HG03575 (cell line): ENCODE measurements around the gene NEUROD4.
"Not testable (repeated sequence)": the region's sequence is repeated elsewhere in the genome, so short reads cannot be mapped to it uniquely, and the experiment has no call there.

Experiments used
- ATAC-seq: cut with Tn5 transposase; IDR thresholded peaks from one replicate; pipeline ENCODE4 v1.9.1; 2021; ENCODE audit not compliant: unreplicated experiment, insufficient number of reproducible peaks, low FRiP score; ENCODE audit errors: extremely low read depth

Gene NEUROD4, protein sequence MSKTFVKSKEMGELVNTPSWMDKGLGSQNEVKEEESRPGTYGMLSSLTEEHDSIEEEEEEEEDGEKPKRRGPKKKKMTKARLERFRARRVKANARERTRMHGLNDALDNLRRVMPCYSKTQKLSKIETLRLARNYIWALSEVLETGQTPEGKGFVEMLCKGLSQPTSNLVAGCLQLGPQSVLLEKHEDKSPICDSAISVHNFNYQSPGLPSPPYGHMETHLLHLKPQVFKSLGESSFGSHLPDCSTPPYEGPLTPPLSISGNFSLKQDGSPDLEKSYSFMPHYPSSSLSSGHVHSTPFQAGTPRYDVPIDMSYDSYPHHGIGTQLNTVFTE

GRCh38 chr12:55019784-55020183 is at the start of gene NEUROD4:
Gene NEUROD4 (plus strand): TSS chr12:55019974. CDS start chr12:55026440, 6,466 bp downstream.
- no peak for ATAC-seq

GRCh38 chr12:54970741-54971140 is 49.0 kb upstream of the NEUROD4 start:
- ATAC-seq: no peak

DNA sequence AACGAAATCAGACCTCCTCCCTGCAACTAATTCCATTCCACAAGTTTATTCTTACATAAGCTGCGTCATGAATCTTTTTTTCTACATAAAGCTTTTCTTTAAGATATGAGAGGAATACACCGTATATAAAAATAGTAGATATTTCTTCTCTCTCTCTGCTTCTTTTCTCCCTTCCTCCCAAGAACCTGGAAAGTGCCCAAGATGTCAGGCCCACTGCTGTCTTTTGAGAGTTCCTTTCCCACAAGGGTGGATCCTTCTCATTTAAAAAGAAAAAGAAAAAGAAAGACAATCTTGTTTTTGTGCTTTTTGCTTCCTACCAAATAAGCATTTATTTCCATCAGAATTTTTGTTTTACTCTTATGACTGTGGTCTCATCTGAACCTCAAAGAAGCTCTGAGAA is 46.2 kb upstream of the NEUROD4 start:
- ATAC-seq: no peak

DNA sequence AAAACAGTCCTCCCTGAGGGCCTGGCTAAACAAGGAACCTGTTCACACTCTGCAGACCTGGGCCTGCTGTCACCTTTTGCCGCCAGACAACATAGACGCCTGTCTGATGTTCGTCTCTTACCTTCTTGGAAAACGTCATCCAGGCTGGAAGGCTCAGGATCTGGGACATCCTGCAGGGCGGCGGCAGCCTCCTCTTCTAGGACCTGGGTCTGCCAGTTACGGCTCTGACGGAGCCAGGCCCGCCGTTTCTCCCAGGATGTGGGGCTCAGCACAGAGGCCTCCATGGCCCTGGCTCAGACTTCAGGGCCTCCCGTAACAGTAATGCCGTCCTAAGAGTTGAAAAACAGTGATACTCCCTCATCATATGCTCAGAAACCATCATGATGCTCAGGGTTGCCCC is 45.5 kb upstream of the NEUROD4 start:
- no peak for ATAC-seq

DNA sequence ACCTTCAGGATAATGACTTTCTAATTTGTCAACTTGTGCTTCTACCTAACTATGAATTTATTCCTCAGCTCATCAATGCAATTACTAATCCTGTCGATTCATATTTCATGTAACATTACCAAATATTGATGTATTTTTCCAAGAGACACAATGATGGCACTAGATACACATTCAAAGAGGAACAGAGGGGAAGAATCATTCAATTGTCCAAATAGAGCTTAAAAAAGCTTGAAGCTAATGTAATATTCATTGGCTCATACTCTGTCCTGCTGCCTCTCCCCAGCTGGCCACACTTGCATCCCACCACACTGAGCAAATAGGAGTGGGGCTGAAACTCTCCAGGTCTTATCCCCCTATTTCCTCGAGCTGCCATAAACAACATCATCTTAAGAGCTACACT is 44.5 kb upstream of the NEUROD4 start:
- no peak for ATAC-seq

GRCh38 chr12:54975875-54976274 is 43.9 kb upstream of the NEUROD4 start:
- no peak for ATAC-seq

DNA sequence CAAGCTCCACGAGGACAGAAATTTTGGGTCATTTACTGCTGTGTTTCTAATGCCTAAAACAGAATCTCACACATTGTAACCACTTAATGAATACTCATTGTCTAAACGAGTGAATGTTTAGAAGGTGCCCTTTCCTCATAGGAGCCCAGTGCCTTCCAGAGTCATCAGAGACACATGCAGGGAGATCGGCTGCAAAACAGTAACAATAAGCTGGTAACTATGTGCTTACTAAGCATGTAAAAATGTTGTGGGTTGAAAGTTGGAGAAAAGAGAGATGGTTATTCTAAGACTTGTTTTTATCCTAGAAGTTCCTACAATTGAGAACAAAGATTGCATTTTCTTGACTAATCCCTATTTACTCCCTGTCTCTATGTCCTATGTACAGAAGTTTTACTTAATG is 42.6 kb upstream of the NEUROD4 start:
- no peak for ATAC-seq

DNA sequence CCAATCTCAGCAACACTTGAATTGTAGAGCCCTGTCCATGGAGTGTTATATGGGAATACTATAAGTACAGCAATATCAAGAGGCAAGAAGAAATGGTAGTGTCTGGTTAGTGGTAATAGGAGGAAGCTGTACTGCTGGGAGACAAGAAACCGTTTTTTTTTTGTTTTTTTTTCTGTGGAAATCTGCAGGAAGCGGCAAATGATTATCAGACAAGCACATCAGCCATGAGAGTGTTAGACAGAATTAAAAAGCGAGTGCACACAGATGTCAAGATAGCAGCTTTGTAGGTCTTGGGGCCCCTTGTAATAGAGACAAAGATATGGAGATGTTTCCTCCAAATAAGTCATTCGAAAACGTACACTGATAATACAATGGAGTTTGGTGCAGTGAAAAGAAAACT is 41.9 kb upstream of the NEUROD4 start:
- ATAC-seq: no peak

DNA sequence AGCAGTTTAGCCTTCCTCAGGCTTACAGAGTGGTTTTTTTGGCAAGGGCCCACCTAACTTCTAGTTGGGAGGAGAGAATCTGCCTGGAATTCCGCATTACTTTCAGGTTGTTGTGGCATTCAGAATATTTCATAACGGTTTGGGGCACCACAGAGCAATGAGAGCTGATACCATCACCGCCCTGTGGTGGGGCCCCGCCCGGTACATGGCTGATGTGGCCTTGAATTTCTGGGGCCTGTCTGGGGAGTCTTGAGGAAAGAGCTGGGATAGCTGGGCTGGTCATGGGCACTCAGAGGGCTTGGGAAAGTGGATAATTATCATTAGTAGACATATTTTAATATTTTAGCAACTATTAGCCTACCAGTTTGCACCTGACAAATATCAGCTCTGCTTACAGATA is 39.4 kb upstream of the NEUROD4 start:
- ATAC-seq: no peak

GRCh38 chr12:54981796-54982195 is 38.0 kb upstream of the NEUROD4 start:
- no peak for ATAC-seq

DNA sequence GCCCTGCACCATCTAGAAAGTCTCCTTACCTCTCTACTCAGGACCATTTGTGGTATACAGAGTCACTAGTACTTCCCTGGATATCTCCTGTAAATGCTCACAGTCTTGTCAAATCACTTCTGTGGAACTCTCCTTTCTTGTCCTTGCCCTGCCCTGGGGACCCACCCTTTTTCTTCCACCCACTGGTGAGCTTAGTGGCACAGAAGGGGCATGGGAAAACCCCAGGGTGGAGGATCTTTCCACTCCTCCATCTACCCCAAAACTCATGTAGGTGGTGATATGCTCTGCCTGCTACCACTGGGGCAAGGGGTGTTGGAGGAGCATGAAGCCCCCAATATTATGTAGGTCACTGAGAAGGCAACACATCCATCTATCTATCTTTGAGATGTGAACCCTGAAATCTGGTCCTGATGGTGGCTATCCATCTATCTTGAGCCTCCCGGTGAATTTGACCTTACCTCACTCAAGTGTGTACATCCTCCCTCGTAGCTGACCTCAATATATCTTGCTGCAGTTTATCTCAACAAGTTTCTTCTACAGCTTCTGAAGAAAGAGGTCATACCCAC is 36.2 kb upstream of the NEUROD4 start:
- no peak for ATAC-seq

GRCh38 chr12:54984658-54985376 is 35.0 kb upstream of the NEUROD4 start, which contains the start of gene TESPA1:
Gene TESPA1 (minus strand): TSS chr12:54984762. CDS start chr12:54974562, 10,200 bp downstream.
- peak; percentile 85 for ATAC-seq

DNA sequence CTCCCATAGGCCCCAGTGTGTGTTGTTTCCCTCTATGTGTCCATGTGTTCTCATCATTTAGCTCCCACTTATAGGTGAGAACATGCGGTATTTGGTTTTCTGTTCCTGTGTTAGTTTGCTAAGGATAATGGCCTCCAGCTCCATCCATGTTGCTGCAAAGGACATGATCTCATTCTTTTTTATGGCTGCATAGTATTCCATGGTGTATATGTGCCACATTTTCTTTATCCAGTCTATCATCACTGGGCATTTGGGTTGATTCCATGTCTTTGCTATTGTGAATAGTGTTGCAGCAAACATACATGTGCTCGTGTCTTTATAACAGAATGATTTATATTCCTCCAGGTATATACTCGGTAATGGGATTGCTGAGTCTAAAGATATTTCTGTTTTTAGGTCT is 33.0 kb upstream of the NEUROD4 start:
- ATAC-seq: not testable (repeated sequence)

GRCh38 chr12:54987611-54988231 is 32.1 kb upstream of the NEUROD4 start:
- ATAC-seq: no peak

- no peak for ATAC-seq
Observed at GRCh38 chr12:54988402-54989054, 31.2 kb upstream of the NEUROD4 start.

GRCh38 chr12:54989829-54990228 is 29.9 kb upstream of the NEUROD4 start:
- ATAC-seq: no peak

- ATAC-seq: peak; percentile 57
Observed at GRCh38 chr12:54991161-54991990, 28.4 kb upstream of the NEUROD4 start.

DNA sequence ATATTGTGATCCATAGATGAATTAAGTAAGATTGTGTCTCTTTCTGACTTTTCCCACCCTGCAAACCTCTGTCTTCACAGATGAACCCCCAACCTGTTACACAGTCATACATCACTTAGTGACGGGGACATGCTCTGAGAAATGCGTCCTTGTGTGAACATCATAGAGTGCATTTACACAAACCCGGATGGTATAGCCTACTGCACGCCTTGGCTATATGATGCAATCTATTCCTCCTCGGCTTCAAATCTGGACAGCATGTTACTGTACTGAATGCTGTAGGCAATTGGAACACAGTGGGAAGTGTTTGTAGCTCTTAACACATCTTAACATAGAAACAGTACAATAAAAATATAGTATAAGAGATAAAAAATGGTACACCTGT is 27.8 kb upstream of the NEUROD4 start:
- no peak for ATAC-seq
